ENCODE measurements around the gene SRMS.

The SRMS gene

DNA sequence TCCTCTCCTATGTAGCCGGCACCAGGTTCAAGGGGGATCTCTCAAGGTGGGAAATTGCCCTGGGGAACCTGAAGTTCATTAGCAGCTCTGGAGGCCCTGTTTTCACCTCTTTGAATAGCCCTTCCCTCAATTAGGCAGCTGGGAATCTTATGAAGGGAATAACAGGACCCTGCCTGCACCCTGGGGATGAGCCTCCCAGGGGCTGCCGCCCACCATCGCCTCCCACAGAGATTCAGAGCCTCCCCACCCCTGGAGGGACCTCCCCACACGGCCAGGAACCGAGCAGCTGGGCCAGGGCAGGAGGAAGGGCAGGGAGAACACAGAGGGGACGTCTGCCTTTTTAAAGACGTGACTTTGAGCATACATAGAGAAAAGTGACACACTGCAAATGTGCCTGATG lies 44.0 kb downstream of the SRMS start:
- no peak for DNase-seq (ENCODE audit: low spot score)

DNA sequence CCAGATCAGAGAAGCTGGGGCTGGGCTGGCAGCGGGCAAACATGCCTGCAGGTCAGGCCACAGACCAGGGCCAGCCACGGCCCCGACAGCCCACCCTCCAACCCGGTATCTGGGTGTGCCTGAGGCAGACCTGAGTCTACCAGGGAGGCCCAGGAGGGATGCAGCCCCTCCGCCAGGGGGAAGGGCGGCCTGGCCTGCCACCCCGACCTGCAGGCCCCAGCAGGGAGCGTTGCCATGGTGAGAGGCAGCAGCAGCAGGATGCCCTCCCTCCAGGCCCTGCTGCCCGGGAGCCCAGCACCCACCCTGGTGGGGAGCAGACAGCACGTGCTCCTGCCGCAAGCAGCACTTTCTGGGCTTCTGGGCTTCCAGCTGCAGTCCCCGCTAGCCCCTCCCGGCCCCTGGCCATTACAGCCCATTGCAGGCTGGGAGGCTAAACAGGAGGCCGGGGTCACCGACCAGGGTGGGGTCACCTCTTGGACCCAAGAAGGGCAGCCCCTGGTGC lies 44.8 kb downstream of the SRMS start:
- peak; percentile 93 for DNase-seq (ENCODE audit: low spot score)

- peak; percentile 82 for DNase-seq (ENCODE audit: low spot score)
Measured at GRCh38 chr20:63501818-63502670, 45.5 kb downstream of the SRMS start.

DNA sequence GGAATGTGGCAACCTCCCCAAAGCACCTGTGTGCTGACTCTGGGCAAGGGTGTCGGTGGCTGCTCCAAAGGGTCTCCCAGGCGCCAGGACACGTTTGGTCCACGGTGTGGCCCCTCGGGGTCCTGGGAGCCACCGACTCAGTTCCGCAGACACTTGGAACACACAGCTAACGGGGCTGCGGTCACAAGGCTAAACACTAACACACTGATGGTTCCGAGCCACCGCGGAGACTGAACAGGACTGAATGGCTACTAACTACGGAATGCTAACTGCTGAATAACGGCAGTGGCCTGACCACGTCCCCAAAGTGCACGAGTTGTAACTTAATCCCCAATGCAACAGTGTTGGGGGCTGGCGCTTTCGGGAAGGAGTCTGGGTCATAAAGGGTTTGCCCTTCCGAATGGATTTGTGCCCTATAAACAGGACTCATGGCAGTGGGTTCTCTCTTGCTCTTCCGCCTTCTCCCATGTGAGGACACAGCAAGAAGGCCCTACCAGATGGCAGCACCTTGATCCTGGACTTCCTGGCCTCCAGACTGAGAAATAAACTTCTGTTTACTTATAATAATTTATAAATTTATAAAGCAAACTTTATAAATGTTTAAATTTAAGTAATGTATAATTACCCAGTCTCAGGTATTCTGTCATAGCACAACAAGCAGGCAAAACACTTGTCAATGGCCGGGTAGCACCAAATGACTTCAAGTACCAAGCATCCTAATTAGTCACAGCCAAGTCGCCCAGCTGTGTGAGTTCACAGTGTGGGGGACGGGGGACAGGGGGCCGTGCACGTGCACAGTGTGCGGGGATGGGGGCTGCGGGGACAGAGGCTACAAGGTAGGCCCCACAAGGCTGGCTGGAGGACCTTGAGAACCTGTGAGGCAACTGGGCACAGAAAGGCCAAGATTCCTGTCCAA lies 46.4 kb downstream of the SRMS start:
- DNase-seq (ENCODE audit: low spot score), result no peak

DNA sequence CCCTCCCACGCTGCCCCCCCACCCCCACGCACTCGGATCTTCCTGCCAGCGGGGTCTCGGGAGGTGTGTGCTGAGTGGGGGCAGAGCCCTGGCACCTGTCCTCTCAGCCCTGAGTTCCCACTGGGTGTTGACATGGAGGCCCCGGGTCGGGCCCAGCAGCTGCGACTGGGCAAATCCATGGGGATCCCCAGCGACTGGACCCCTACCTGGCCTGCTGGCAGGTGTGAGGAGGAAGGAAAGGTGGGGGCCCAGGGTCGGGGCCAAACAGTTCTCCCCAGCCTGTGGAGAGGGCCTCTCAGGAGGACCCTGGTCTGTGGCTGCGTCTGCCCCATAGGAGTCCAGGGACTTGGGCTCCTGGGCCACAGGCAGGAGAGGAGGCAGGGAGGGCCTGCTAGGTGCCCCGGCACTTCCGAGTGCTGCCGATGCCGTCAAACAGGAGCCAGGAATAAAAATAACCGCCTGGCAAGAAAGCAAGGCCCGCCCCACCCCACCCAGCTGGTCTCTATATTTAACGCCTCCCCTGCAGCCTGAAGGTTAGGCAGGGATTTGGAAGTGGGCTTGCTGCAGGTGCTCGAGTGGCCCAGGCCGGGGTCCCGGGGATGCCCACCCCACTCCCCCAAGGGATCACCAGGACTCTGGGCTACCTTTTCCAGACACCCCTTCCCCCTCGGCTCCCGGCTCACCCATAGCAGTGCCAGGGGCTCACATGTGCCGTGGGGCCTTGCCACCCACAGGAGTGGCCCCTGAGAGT lies 47.2 kb downstream of the SRMS start:
- no peak for DNase-seq (ENCODE audit: low spot score)

DNA sequence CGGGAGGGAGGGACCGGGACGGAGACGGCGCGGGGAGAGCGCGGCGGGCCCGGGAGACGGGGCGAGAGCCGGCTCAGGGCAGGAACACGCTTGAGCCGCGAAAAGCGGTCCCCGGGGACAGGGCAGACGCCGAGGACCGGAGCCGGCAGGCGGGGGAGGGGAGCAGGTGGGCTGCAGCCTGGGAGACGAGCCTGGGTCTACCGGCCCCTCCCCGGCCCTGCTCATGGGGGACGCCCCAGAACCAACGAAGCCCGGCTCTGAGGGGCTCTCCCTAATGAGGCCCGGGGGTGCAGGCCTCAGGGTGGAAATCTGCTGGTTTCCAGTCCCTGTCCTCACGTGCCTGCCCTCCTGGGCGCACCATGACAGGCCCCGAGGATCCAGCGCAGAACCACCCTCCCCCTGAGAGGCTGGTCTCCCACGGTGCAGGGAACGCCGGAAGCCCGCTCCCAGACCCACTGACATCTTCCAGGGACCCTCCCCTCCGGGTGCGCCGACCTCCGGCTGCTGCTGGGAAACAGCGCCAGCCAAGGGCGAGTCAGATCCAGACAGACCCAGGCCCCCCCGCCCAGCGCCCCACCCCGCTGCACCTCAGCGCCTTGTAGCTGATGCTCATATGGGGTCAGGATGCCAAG lies 48.1 kb downstream of the SRMS start:
- peak; percentile 90 for DNase-seq (ENCODE audit: low spot score)

DNA sequence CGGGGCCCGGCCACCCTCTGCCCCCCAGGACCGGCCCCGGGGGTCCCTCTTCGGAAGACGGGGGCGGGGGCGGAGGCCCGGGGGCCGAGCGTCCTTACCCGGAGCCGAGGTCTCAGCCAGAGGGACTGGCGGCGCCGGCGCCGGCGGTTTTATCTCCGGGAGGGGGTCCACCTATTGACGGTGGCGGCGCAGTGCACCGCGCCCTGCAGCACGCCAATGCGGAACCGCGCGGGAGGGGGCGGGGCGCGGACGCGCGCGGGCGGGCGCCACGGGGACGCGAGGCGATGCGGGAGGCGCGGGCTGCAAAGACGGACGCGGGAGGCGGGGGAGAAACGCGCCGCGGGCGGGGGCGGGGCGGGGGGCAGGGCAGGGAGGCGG lies 48.6 kb downstream of the SRMS start, which contains the start of gene EEF1A2:
Gene EEF1A2, minus strand, starts transcription at position 124 of the 378 bp plus-strand sequence. CDS start 1,320 bp downstream, outside the sequence.
- peak; percentile 76 for DNase-seq (ENCODE audit: low spot score)

DNA sequence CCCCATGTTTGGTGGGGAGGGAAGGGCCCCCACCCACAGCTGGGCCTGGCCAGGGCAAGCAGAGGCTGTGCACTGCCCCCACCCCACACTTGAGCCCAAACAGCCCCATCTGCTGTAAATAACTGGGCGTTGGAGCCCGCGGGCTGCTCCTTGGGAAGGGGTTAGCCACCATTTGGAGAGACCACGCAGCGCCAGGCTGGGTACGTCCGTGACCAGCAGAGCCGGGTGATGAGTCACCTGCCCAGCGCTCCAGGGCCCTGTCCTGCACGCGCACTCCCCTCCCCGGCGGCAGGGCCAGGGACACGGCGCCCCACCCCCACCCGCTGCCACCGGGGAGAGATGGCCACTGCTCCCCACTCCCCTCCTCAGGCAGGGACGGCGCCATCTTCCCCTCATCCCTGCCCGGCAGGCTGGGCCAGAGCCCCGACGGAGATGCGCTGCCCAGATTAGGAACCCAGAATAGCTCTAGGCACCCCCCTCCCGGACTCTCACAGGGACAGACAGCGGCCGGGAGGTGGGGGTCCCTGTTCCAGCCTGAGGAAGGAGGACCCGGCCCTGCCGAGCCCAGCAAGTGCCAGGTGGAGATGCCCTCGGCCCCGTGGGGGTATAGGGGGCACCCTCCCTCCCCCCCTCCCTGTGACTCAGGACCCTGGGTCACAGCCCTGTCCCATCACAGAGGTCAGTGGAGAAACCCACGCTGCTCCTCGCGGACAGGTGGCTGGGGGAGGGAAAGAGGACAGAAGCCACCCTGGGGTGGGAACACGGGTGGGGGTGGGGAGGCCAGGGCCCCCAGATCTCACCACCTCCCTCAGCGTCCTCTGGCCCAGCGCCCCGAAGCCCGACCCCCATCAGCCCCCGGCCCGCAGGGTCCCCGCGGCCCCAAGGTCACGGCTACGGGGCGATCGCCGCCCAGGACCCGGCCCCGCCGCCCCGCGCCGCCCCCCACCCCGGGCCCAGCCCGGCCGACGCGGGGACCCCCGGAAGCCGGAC lies 49.3 kb downstream of the SRMS start:
- DNase-seq (ENCODE audit: low spot score), result no peak

GRCh38 chr20:63497138-63497945 lies 50.2 kb downstream of the SRMS start:
- DNase-seq (ENCODE audit: low spot score), result no peak

- DNase-seq (ENCODE audit: low spot score), result no peak
Measured at GRCh38 chr20:63496596-63497120, 50.9 kb downstream of the SRMS start.

DNA sequence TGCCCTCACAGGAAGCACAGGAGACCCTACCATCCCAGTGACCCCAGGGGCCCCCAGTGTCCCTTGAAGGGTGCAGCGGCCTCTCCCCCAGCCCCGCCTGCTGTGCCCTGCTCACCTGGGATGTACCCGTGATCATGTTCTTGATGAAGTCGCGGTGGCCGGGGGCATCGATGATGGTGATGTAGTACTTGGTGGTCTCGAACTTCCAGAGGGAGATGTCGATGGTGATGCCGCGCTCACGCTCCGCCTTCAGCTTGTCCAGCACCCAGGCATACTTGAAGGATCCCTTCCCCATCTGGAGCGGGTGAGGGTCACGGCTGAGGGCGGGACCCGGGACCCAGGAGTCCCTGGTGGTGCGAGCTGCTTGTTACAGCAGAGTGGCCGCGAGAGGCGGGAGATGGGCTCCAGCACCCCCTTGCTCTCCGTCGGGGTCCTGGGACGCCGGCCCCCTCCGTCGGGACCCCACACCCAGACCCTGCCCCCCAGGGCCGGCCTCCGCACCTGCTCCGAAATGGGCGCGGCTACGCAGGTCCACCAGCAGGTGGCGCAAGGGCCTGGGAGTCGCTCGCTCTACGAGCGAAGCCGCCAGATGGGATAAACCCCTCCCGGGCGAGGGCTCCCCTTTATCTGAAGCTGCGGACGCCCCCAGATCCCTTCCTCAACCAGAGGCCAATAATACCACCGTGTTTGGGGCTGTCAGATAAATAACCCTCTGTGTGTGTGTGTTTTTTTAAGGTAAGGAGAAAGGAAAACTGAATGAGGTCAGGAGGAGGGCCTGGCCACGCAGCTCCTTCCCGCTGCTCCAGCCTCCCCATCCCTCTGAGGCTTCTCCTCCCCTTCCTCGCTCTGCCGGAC lies 51.6 kb downstream of the SRMS start:
- DNase-seq (ENCODE audit: low spot score), result peak; percentile 71

- no peak for DNase-seq (ENCODE audit: low spot score)
Measured at GRCh38 chr20:63495167-63495720, 52.3 kb downstream of the SRMS start.

DNA sequence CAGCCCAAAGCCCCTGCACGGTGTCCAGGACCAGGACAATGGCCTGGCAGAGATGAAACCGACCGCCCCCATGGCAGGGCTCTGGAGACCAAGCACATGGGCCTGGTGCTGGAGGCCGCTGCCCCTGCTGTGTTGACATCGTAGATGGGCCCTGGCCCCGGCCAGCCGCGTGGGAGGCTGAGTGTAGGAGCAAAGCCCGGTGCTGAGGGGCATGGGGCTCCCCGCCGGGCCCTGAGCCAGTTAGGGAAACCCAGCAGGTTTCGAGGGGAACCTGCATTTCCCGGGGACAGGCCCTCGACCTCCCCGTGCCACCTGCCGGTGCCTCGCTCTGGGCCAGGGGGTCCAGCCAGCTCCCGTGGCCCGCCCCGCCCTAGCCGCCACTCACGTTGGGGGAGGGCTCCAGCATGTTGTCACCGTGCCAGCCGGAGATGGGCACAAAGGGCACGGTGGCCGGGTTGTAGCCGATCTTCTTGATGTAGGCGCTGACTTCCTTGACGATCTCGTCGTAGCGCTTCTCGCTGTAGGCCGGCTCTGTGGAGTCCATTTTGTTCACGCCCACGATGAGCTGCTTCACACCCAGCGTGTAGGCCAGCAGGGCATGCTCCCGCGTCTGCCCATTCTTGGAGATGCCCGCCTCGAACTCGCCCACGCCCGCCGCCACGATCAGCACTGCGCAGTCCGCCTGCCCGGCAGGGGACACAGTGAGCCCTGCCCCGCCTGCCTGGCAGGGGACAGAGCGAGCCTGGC lies 53.0 kb downstream of the SRMS start:
- DNase-seq (ENCODE audit: low spot score), result no peak

GRCh38 chr20:63494084-63494419 lies 53.5 kb downstream of the SRMS start:
- DNase-seq (ENCODE audit: low spot score), result no peak

DNA sequence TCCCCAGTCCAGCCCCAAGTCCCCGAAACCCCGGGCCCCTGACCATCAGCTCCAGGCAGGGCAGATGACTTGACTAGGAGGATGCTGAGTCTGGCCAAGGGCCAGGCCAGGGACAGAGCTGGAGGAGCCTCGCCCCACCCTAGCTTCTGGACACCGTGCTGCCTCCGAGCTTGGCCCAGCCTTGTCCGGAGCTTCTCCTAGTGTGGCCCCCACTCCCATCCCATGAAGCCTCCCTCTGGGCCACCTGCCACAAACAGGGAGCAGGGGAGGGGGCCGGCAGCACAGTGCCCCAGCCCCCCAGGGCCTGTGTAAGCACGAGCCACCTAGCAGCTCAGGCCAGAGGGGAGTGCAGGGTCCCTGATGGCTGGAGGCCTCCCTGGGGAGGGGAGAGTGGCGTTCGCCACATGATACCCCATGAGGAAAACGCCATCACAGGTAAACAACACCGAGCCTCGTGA lies 54.0 kb downstream of the SRMS start:
- DNase-seq (ENCODE audit: low spot score), result no peak

GRCh38 chr20:63492982-63493381 lies 54.6 kb downstream of the SRMS start:
- DNase-seq (ENCODE audit: low spot score), result no peak

DNA sequence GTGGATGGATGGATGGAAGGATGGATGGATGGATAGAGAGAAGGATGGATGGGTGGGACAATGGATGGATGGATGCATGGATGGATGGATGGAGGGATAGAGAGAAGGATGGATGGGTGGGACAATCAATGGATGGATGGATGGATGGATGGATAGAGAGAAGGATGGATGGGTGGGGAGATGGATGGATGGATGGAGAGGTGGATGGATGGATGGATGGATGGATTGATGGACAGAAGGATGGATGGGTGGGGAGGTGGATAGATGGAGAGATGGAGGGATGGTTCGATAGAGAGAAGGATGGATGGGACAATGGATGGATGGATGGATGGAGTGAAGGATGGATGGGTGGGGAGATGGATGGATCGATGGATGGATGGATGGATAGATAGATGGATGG lies 55.0 kb downstream of the SRMS start:
- no peak for DNase-seq (ENCODE audit: low spot score)
